NCI-H2081 (cell line): Measurements from ENCODE around the gene ELANE.
"Not testable (repeated sequence)": the region's sequence is repeated elsewhere in the genome, so short reads cannot be mapped to it uniquely, and the experiment has no call there.

ENCODE experiments used
- DNase-seq, 2 experiments: peaks; one replicate each; lab custom pipeline; 2025; lab: John Stamatoyannopoulos, UW

The ELANE gene

GRCh38 chr19:842802-843179 lies 9.3 kb upstream of the ELANE start:
- not testable (repeated sequence) for DNase-seq

GRCh38 chr19:843180-843835 lies 8.8 kb upstream of the ELANE start:
- no peak for DNase-seq

- no peak for DNase-seq
These were observed 8.1 kb upstream of the ELANE start for GRCh38 chr19:843836-844545.

GRCh38 chr19:844546-844971 lies 7.5 kb upstream of the ELANE start:
- DNase-seq, result no peak

- no peak for DNase-seq
These were observed 6.2 kb upstream of the ELANE start for GRCh38 chr19:845707-846521.

- DNase-seq, result no peak
These were observed 3.6 kb upstream of the ELANE start for GRCh38 chr19:848386-848921.

- DNase-seq, result not testable (repeated sequence)
These were observed 2.9 kb upstream of the ELANE start for GRCh38 chr19:849195-849594.

- DNase-seq, result no peak
These were observed 1.7 kb upstream of the ELANE start for GRCh38 chr19:850221-850978.

GRCh38 chr19:850979-851335 lies 1.1 kb upstream of the ELANE start:
- no peak for DNase-seq

- no peak for DNase-seq
These were observed 997 bp downstream of the ELANE start for GRCh38 chr19:853014-853585.

- DNase-seq, result not testable (repeated sequence)
These were observed 1.6 kb downstream of the ELANE start for GRCh38 chr19:853614-854220.

GRCh38 chr19:854549-854948 lies 2.4 kb downstream of the ELANE start:
- DNase-seq, result no peak

GRCh38 chr19:855142-855541 lies 3.0 kb downstream of the ELANE start:
- no peak for DNase-seq

- DNase-seq, result no peak
These were observed 3.5 kb downstream of the ELANE start for GRCh38 chr19:855566-856120.

- no peak for DNase-seq
These were observed 6.2 kb downstream of the ELANE start for GRCh38 chr19:858284-858683.

GRCh38 chr19:858868-859843 lies 7.1 kb downstream of the ELANE start, which contains the start of gene CFD:
TSS of gene CFD (plus strand) at chr19:859664. CDS start at chr19:859690, 26 bp downstream.
- no peak for DNase-seq

- DNase-seq, result no peak
These were observed 9.1 kb downstream of the ELANE start for GRCh38 chr19:861141-861755.

- no peak for DNase-seq
These were observed 9.9 kb downstream of the ELANE start for GRCh38 chr19:861756-862580.
